ENCODE data around the gene AUH. TPM values are rescaled to one million over a fixed set of nuclear protein-coding genes. Genes with fewer than 3 reads are reported as not detected.

AUH gene, protein sequence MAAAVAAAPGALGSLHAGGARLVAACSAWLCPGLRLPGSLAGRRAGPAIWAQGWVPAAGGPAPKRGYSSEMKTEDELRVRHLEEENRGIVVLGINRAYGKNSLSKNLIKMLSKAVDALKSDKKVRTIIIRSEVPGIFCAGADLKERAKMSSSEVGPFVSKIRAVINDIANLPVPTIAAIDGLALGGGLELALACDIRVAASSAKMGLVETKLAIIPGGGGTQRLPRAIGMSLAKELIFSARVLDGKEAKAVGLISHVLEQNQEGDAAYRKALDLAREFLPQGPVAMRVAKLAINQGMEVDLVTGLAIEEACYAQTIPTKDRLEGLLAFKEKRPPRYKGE
- 10 to 100 TPM; 23.0 to 39.2 (median 25.7) TPM for total RNA-seq

DNA sequence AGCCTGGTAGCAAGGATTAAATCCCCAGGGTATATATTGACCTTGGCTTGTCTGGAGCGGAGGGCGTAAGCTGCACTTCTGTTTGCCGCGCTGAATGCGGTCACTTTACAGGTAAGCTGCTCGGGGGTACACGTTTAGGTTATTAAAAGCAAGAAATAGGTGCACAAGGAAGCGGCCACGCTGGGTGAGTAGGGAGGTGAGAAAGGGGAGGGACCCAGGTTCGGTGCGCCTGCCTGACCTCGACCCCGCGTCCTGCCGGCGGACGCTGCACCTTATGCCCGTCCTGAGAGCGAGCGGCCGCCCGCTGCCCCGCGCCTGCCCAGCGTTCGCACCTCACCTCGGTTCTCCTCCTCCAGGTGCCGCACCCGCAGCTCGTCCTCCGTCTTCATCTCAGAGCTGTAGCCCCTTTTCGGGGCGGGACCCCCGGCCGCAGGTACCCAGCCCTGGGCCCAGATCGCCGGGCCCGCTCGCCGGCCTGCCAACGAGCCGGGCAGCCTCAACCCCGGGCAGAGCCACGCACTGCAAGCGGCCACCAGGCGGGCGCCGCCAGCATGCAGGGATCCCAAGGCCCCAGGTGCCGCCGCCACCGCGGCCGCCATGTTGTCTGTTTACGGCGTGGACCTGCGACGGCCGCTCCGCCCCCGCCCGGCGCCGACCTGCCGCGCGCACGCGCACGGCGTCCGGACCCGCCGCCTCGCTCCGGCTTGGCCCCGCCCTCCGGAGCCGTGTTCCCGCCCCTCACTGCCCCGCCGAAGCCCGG, at the start of gene AUH:
Gene AUH (minus strand): TSS at position 628 of the 760 bp plus-strand sequence. CDS start 29 bp downstream, at position 599.
- peaks cover 0 to 6% of the 10 kb centered on the region in 2 donors for H3K36me3 ChIP-seq
- H3K4me3 ChIP-seq: peak within 1 kb of the TSS; percentile 89 to 90
- H3K9me3 ChIP-seq: no peaks in the 10 kb centered on the region
- no peaks in the 10 kb centered on the region for H3K27me3 ChIP-seq
- 1 to 2% methylated on average over 7 to 9 of the region's 82 CpGs for WGBS, 2 donors (ENCODE audit: low coverage in 1 of 2)
- peak; percentile 48 to 63 for TF ChIP-seq POLR2A (IDR thresholded peaks at IDR 0.05)
- TF ChIP-seq, protein P1, sequence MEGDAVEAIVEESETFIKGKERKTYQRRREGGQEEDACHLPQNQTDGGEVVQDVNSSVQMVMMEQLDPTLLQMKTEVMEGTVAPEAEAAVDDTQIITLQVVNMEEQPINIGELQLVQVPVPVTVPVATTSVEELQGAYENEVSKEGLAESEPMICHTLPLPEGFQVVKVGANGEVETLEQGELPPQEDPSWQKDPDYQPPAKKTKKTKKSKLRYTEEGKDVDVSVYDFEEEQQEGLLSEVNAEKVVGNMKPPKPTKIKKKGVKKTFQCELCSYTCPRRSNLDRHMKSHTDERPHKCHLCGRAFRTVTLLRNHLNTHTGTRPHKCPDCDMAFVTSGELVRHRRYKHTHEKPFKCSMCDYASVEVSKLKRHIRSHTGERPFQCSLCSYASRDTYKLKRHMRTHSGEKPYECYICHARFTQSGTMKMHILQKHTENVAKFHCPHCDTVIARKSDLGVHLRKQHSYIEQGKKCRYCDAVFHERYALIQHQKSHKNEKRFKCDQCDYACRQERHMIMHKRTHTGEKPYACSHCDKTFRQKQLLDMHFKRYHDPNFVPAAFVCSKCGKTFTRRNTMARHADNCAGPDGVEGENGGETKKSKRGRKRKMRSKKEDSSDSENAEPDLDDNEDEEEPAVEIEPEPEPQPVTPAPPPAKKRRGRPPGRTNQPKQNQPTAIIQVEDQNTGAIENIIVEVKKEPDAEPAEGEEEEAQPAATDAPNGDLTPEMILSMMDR (IDR thresholded peaks at IDR 0.05): peak in 2 of 4 experiments; percentile 4 to 23
- TF ChIP-seq EP300 (IDR thresholded peaks at IDR 0.05): no peak
- peak; percentile 98 for ATAC-seq
- H3K4me1 ChIP-seq: peaks cover 0 to 31% (median 11%) of the 10 kb centered on the region in 3 donors
- peak within 1 kb of the TSS; percentile 64 to 95 (median 88) for H3K27ac ChIP-seq

DNA sequence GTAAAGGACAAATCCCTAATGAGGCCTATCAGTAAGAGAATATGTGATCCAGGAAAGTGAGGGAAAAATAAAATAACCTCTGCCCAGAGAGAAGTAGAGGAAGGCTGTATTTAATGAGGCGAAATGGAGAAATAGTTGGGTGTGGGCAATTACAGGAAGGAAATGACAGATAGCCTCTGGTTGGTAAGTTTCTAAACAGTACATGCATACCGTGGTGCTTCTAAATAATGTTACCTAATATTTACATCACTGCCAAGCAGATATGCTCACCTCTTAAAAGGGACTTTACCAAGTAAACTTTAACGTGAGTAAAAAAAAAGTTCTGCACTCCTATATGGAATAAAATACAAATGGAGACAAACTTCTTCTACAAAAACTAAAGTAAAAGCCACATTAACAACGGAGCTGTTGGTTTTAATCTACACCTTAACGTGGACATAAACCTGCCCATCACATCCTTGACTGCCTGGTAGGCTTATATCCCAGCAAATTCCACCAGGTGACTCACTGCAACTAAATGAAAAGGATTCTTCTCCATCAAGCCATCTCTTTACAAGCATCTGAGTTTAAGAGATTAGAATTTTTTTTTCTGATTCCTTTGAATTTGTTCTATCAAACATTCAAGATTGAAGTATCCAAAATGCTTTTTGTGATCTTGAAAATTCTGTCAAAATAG, 49.5 kb upstream of the AUH start:
- Histone ChIP-seq H3K27me3 (no peaks in the 10 kb centered on the region), H3K27ac (no peak overlapping the region), H3K4me3 (no peak overlapping the region), H3K9me3 (no peaks in the 10 kb centered on the region), H3K4me1 (peaks cover 0 to 16% (median 0%) of the 10 kb centered on the region in 3 donors), H3K36me3 (peaks cover 9 to 37% of the 10 kb centered on the region in 2 donors)
- 45 to 54% methylated on average over 5 of the region's 5 CpGs for WGBS, 2 donors (ENCODE audit: low coverage in 1 of 2)
- no peak for TF ChIP-seq POLR2AphosphoS5 (IDR thresholded peaks at IDR 0.05)
- TF ChIP-seq, protein P1 (IDR thresholded peaks at IDR 0.05): no peak
- TF ChIP-seq EP300 (IDR thresholded peaks at IDR 0.05): no peak
- no peak for TF ChIP-seq POLR2A (IDR thresholded peaks at IDR 0.05)
- no peak for ATAC-seq

DNA sequence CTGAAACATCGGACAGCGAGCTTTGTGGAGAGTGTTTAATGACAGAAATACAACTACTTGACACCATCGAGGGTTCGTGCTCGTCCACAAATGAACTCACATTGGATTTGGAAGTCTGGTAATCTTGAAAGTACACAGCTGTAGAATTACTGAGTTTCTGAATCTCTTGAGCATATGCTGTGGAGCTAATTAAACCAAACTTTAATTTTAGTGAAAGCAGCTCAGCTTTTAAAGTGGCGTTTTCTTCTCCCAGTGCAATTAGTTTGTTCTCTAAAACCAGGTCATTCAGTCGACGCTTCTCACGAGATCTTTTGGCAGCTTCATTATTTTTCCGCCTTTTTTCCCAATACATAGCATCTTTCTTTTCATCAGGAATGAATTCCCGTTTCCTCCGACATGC, 48.4 kb upstream of the AUH start:
- no peak for ATAC-seq
- Histone ChIP-seq H3K36me3 (peaks cover 9 to 37% of the 10 kb centered on the region in 2 donors), H3K4me3 (no peak overlapping the region), H3K27ac (no peak overlapping the region), H3K27me3 (no peaks in the 10 kb centered on the region), H3K9me3 (no peaks in the 10 kb centered on the region), H3K4me1 (peaks cover 0 to 10% (median 0%) of the 10 kb centered on the region in 3 donors)
- TF ChIP-seq, protein P1 (IDR thresholded peaks at IDR 0.05): no peak
- TF ChIP-seq POLR2A (IDR thresholded peaks at IDR 0.05) (no peak), EP300 (IDR thresholded peaks at IDR 0.05) (no peak), POLR2AphosphoS5 (IDR thresholded peaks at IDR 0.05) (no peak)
- 91 to 100% methylated on average over 2 to 12 of the region's 12 CpGs for WGBS, 2 donors (ENCODE audit: low coverage in 1 of 2)

DNA sequence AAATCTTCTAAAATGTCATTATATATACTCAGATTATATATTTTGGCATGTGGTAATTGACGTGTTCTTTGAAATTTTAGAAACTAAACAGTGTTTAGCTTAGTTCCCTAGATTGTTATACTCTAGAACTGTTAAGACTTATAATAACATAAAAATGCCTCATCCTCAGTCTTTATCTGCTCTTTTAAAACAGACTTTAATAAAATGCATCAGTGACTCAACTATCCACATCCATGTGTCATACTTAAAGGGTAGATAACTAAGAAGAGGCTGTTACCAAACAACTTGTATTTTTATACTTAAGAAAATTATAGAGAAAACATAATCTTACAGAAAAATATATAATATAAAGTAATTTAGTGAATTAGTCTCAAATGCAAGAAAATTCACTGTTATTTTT, 46.8 kb upstream of the AUH start:
- Histone ChIP-seq H3K27me3 (no peaks in the 10 kb centered on the region), H3K4me3 (no peak overlapping the region), H3K36me3 (peaks cover 9 to 37% of the 10 kb centered on the region in 2 donors), H3K4me1 (peaks cover 0 to 8% (median 0%) of the 10 kb centered on the region in 3 donors), H3K9me3 (no peaks in the 10 kb centered on the region), H3K27ac (no peak overlapping the region)
- ATAC-seq: no peak
- TF ChIP-seq EP300 (IDR thresholded peaks at IDR 0.05) (no peak), POLR2A (IDR thresholded peaks at IDR 0.05) (no peak), POLR2AphosphoS5 (IDR thresholded peaks at IDR 0.05) (no peak)
- TF ChIP-seq, protein P1 (IDR thresholded peaks at IDR 0.05): no peak
- WGBS, 2 donors (ENCODE audit: low coverage in 1 of 2): 96 to 100% methylated on average over 1 of the region's 1 CpG

Measured in gastroesophageal sphincter (tissue), 4 donors.